ENCODE data around the gene ARMH1.

GRCh38 chr1:44739307-44740178 lies 65.0 kb downstream of the ARMH1 start, which contains the start of gene KIF2C:
- peak in 4 of 12 donors; percentile 3 to 41 (median 26) for TF ChIP-seq CTCF (IDR thresholded peaks at IDR 0.05)
- peak in 1 of 2 donors; percentile 69 for TF ChIP-seq POLR2A (IDR thresholded peaks at IDR 0.05)

Measured in heart left ventricle (tissue), 13 donors.